AG08395 (cell line): Measurements from ENCODE around the gene LTBP1.
"Not testable (repeated sequence)": the region's sequence is repeated elsewhere in the genome, so short reads cannot be mapped to it uniquely, and the experiment has no call there.

Experiments
- DNase-seq: peaks from one replicate; pipeline ENCODE4 v3.0.0; 2012; ENCODE audit warnings: mixed read lengths, low spot score

LTBP1 gene

DNA sequence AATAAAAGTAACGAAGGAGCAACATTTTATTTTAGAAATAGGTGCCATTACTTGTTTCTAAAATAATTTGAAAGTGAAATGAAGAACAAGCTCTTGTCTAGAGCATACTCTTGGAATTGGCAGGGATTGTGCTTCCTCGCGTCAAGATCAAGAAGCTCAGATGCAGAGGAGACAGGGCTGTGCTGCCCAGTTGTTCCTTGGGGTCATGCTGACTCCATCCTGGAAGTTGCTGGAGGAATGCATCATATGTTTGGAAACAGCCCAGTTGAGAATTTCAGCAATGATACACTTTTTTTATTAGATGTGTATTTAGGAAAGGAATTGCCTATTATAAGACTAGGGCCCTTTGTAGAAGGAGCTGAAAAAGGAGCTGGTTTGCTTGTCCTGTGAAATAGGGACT lies 17.2 kb downstream of the LTBP1 start:
- no peak for DNase-seq

GRCh38 chr2:32965523-32966171 lies 18.9 kb downstream of the LTBP1 start:
- no peak for DNase-seq

DNA sequence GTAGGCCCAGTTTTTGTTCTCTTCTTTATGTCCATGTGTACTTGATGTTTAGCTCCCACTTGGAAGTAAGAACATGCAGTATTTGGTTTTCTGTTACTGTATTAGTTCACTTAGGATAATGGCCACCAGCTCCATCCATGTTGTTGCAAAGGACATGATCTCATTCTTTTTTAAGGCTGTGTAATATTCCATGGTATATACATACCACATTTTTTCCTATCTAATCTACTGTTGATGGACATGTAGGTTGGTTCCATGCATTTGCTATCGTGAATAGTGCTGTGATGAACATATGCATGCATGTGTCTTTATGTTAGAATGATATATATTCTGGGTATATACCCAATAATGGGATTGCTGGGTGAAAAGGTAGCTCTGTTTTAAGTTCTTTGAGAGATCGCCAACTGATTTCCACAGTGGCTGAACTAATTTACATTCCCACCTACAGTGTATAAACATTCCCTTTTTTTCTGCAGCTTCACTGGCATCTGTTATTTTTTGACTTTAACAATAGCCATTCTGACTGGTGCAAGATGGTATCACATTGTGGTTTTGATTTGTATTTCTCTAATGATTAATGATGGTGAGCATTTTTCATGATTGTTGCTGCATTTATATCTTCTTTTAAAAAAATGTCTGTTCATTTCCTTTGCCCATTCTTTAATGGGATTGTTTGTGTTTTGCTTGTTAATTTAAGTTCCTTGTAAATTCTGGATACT lies 22.9 kb downstream of the LTBP1 start:
- no peak for DNase-seq

DNA sequence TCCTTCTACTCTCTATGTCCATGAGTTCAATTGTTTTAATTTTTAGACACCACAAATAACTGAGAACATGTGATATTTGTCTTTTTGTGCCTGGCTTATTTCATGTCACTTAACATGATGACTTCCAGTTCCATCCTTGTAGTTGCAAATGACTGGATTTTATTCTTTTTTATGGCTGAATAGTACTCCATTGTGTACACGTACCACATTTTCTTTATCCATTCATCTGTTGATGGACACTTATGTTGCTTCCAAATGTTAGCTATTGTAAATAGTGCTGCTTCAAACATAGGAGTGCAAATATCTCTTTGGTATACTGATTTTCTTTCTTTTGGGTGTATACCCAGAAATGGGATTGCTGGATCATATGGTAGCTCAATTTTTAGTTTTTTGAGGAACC lies 27.0 kb downstream of the LTBP1 start:
- DNase-seq = not testable (repeated sequence)

GRCh38 chr2:32976409-32977063 lies 29.8 kb downstream of the LTBP1 start:
- DNase-seq = no peak

GRCh38 chr2:32977228-32977758 lies 30.5 kb downstream of the LTBP1 start:
- DNase-seq = no peak

DNA sequence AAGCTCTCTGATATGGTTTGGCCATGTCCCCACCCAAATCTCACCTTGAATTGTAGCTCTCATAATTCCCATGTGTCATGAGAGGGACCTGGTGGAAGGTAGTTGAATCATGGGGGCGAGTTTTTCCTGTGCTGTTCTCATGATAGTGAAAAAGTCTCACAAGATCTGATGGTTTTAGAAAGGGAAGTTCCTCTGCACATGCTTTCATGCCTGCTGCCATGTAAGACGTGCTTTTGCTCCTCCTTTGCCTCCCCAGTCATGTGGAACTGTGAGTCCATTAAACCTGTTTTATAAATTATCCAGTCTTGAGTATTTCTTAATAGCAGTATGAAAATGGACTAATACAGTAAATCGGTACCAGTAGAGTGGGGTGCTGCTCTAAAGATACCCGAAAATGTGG lies 34.9 kb downstream of the LTBP1 start:
- DNase-seq = no peak

DNA sequence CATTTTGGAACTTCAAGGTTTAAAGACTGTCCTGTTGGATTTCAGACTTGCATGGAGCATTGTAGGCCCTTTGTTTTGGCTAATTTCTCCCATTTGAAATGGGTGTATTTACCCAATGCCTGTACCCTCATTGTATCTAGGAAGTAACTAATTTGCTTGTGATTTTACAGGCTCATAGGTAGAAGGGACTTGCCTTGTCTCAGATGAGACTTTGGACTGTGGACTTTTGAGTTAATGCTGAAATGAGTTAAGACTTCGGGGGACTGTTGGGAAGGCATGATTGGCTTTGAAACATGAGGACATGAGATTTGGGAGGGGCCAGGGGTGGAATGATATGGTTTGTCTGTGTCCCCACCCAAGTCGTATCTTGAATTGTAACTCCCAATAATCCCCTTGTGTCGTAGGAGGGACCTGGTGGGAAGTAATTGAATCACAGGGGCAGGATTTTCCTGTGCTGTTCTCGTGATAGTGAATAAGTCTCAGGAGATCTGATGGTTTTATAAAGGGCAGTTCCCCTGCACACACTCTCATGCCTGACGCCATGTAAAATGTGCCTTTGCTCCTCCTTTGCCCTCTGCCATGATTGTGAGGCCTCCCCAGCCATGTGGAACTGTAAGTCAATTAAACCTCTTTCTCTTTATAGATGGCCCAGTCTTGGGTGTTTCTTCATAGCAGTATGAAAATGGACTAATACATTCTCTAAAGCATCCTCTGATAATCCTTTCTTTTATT lies 36.6 kb downstream of the LTBP1 start:
- DNase-seq = not testable (repeated sequence)

- no peak for DNase-seq
Measured at GRCh38 chr2:32986480-32986879, 39.7 kb downstream of the LTBP1 start.

DNA sequence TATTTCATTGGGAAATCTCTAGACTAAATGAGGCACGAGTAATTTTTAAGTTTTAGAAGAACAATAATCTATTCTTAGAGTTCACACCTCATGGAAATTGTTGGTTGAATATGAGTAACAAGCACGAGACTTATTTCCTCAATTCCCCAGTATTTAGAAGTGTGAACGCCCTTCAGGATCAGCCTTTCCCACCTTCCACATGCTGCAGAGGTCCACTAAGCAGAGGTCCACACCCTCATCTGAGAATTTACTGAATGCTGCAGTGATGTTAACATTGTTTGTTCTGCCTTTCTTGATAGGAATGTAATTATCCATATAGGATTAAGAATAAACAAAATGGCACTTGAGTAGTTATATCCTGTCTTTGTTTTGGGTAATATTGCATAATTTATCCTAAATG lies 41.8 kb downstream of the LTBP1 start:
- no peak for DNase-seq

DNA sequence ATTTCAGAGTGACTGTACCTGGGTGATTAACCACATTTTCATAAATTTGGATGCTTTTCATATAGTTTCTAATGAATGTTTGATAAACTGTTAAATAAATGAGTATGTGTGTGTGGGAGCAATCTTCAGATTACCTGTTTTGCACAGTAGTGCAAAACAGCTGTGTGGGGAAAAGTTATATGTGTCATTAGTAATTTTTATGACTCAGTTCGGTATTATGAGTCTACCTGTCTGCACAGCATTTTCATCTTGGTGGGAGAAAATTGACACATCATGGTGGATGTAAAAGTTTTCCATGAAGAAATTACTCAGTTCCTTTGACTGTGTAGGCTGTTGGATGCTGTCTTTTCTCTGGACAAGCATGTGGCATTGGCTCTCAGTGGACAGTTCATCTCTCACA lies 43.8 kb downstream of the LTBP1 start:
- no peak for DNase-seq

DNA sequence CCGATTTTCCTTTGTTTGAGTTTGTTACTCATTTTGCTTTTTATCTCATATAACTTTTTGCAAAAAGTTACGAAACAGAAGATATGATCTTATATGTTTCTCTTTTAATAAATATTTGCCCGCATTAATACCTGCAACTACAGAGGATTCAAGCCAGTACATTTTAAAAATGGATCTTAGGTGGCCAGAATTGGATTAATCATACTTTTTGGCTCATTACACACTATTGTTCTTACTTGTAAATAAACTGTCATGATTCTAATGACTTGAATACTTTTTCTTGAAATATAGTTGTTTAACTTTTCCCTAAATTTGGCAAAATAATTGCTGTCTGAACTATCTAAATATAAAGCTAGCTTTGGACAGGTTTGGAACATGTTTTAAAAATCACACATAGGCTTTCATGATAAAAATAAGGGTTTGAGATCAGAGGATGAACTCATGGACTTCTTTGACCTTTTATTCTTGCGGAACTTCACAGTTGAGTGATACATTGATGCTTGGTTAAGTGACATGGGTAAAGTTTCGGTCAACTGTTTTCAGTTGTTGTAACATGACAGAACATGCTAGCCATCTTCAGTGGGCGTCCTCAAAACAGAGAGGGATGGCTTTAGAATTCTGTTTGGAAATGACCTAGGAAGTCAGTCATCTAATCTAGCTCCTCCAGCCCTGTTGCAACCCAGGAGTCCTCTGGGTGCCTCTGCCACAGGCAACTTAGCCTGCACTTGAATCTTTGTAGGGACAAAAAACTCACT lies 44.5 kb downstream of the LTBP1 start:
- DNase-seq = no peak

DNA sequence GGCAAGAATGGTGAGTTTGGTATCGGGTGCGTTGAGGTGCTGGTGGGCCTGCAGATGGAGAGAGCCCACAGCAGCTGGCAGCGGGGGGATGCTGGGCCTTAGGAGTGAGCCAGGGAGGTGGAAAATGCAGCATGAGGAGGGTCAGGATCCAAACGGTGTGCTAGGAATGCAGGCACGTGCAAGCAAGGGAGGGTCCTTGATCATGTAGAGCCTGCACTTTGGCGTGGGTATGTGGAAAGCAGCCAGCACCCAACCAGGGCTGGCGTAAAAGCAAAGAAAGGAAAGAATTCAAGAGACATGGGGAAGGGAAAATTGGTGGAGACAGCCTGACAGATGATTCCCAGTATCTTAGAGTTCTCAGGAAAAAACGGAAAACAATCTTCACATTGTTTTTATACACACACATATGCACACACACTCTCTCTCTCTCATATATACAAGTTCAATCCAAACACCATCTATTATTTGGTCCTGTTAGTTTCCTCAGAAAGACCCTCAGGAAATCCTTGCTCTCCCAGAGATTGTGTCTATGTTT lies 46.3 kb downstream of the LTBP1 start:
- DNase-seq = no peak

DNA sequence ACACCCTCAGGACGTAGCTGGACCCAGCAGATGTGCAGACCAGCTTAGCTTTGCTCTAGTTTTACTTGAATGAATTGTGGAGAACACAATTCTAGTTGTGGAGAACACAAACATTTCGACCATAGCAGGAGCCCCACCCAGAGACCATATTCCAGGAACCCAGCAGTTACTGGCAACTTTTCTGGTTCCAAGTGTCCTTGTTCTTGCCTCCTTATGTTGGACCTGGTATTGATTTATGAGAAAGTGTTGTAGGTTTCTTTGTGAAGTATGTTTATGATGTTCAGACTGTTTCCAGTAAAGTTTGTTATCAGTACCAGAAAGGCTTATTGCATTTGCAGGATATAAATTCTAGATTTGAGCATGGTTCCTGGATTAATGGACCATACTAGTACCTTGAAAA lies 51.0 kb downstream of the LTBP1 start:
- DNase-seq = no peak

- peak; percentile 78 for DNase-seq
Measured at GRCh38 chr2:33000986-33001385, 54.2 kb downstream of the LTBP1 start.

- DNase-seq = no peak
Measured at GRCh38 chr2:33001823-33002222, 55.1 kb downstream of the LTBP1 start.

DNA sequence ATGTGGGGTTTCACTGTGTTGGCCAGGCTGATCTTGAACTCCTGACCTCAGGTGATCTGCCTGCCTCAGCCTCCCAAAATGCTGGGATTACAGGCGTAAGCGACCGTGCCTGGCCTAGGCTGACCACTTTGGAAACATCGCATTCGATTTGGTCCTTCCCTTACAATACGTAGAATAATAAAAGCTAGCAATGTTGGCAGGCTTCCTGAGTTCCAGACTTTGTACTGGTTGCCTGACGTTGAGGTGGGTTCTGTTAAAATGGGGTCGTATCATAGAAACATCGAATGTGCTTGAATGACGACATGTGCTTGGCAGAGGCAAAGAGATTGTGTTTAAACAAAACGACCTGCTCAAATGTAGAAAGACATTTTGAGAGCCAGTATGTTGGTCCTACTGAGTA lies 56.1 kb downstream of the LTBP1 start:
- no peak for DNase-seq

DNA sequence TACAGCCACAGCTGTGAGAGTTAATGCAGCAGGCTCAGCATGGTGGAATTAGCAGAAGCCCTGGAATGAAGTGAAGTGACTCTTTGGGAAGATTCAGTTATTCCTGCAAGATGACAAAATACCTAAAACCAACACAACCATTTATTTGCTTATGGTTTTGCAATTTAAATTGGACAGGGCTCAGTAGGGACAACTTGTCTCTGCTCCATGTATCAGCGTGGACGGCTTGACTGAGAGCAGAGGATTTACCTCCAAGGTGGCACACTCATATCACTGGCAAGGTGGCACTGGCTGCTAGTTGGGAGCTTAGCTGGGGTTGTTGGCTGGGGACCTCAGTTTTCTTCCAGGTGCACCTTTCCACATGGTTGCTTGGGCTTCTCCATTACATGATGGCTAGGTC lies 58.3 kb downstream of the LTBP1 start:
- DNase-seq = no peak

- no peak for DNase-seq
Measured at GRCh38 chr2:33008716-33009115, 62.0 kb downstream of the LTBP1 start.

- no peak for DNase-seq
Measured at GRCh38 chr2:33009249-33009648, 62.5 kb downstream of the LTBP1 start.

- no peak for DNase-seq
Measured at GRCh38 chr2:33011373-33011772, 64.6 kb downstream of the LTBP1 start.
